ENCODE results near the gene TEX101. TPM values are rescaled to one million over a fixed set of nuclear protein-coding genes. Genes with fewer than 3 reads are reported as not detected.

Gene TEX101
- total RNA-seq, 1 experiment from 2014 or later = not detected

- Histone ChIP-seq H3K27ac (ENCODE audit: insufficient read length, low read depth, low read length) (no peak overlapping the region), H2AK5ac (ENCODE audit: insufficient read length, low read length) (no peak overlapping the region), H3K4ac (ENCODE audit: low read depth, low read length) (no peak overlapping the region), H2BK120ac (ENCODE audit: low read depth, low read length, poor library complexity, severe bottlenecking) (no peak overlapping the region), H2BK12ac (ENCODE audit: insufficient read length, low read depth, low read length) (no peak overlapping the region), H4K8ac (replicated peaks; ENCODE audit: insufficient read length, low read depth, low read length) (no peak overlapping the region), H3K14ac (ENCODE audit: insufficient read depth, low read length) (no peak overlapping the region), H3K56ac (ENCODE audit: insufficient read length, low read depth, low read length) (no peak overlapping the region), H2BK20ac (ENCODE audit: low read depth, low read length, poor library complexity, severe bottlenecking) (no peak overlapping the region), H2BK5ac (ENCODE audit: insufficient read length, low read length) (no peak overlapping the region), H3T11ph (ENCODE audit: low read length) (no peak overlapping the region), H3K18ac (ENCODE audit: insufficient read length, low read depth, low read length) (no peak overlapping the region), H3K23ac (ENCODE audit: insufficient read length, low read depth, low read length) (no peak overlapping the region), H4K91ac (ENCODE audit: insufficient read length, low read depth, low read length) (no peak overlapping the region), H3K23me2 (ENCODE audit: insufficient read length, low read depth, low read length, poor library complexity, severe bottlenecking) (no peaks in the 10 kb centered on the region), H3K4me1 (ENCODE audit: insufficient read depth, low read length) (no peaks in the 10 kb centered on the region), H4K20me1 (ENCODE audit: control insufficient read depth, insufficient read depth, insufficient read length) (no peaks in the 10 kb centered on the region), H4K5ac (ENCODE audit: insufficient read length, low read depth, low read length) (no peak overlapping the region), H3K9ac (ENCODE audit: extremely low read depth, insufficient read length, low read length) (no peak overlapping the region), H3K79me2 (ENCODE audit: insufficient read depth, low read length) (no peaks in the 10 kb centered on the region), H3K4me2 (ENCODE audit: insufficient read depth, insufficient read length, low read length) (no peak overlapping the region), H3K27me3 (ENCODE audit: insufficient read depth, low read length) (no peaks in the 10 kb centered on the region), H3K79me1 (ENCODE audit: insufficient read depth, low read depth, low read length, poor library complexity, severe bottlenecking) (no peaks in the 10 kb centered on the region), H2AFZ (ENCODE audit: low read length) (no peak overlapping the region), H3K9me3 (ENCODE audit: control insufficient read depth, low read depth, low read length) (no peaks in the 10 kb centered on the region), H2BK15ac (ENCODE audit: low read depth, low read length) (no peak overlapping the region)
- no peak overlapping the region for H3K4me3 Mint-ChIP-seq
- H3K27ac Mint-ChIP-seq = peak overlapping the region in 1 of 3 experiments; percentile 59; a peak in 1 of 7 replicates
- peaks cover 3% of the 10 kb centered on the region in 2 experiments; a peak in 3 of 4 replicates for H3K4me1 Mint-ChIP-seq
- H3K9me3 Mint-ChIP-seq = peaks cover 9 to 11% of the 10 kb centered on the region in 2 experiments
- DNase-seq = no peak
- H3K36me3 Mint-ChIP-seq (ENCODE audit: insufficient read depth in 1 of 3, low read depth in 3 of 3) = no peaks in the 10 kb centered on the region; a peak in 1 of 7 replicates
- WGBS (ENCODE audit: extremely low coverage, insufficient read length, low lambda C conversion rate) = no CpG with 5 or more reads among the region's 2 CpGs
- H3K27me3 Mint-ChIP-seq (ENCODE audit: low read depth) = peaks cover 20% of the 10 kb centered on the region
- no peak for TF ChIP-seq CTCF (conservative IDR thresholded peaks at IDR 0.05)
These were observed 35.9 kb downstream of the TEX101 start for GRCh38 chr19:43450545-43450997.

Data from H9 (cell line).